Heart left ventricle (tissue), 13 donors: ENCODE results near the gene KDM2A.

Experiments used
- CTCF ChIP-seq, 12 donors: fragments of 200-600 bp; sonication (generic) in 4 of 12; IDR thresholded peaks; one replicate each; pipeline versions ENCODE4 v1.5.0 to v1.8.0; 2018 to 2022; ENCODE audit warnings: antibody characterized with exemption in 12 of 12, mild to moderate bottlenecking in 5 of 12
- POLR2A ChIP-seq, 2 donors: fragments of 450-650 bp; IDR thresholded peaks; one replicate each; pipeline ENCODE4 v1.6.1; 2017; ENCODE audit warnings: antibody characterized with exemption in 2 of 2, mild to moderate bottlenecking in 2 of 2, moderate library complexity in 2 of 2
- donor health status: ischemic (EF 13 %, LVEDD 7.1; RV severe dilation, severe dysfunction).
- donor health status: DM: no; HTN: yes; CAD: no.
- donor health status: DM: no; HTN: no; CAD: no.
- donor health status: ischemic (EF 25% LVEDD 6.9; RV normal size, moderate dysfunction).
- donor health status: ischemic (EF 25% LVEDD 5.7; RV mildly dilated, moderate dysfunction).
- donor health status: ischemic (EF 35%, LVEDD 5.7; RV mildly dilated, moderate dysfunction).
- donor health status: nonischemic (EF 11% LVEDD 7.7; RV severe dilation, severe dysfunction).
- donor health status: DM: yes; HTN: yes; CAD: no.
- donor health status: PGD.
- donor health status: ischemic (EF 29% LVEDD 5.4; RV normal size, mild dysfunction).
- donor health status: nonischemic (EF 23%, LVEDD 6.1; RV moderate dilation, normal function).

DNA sequence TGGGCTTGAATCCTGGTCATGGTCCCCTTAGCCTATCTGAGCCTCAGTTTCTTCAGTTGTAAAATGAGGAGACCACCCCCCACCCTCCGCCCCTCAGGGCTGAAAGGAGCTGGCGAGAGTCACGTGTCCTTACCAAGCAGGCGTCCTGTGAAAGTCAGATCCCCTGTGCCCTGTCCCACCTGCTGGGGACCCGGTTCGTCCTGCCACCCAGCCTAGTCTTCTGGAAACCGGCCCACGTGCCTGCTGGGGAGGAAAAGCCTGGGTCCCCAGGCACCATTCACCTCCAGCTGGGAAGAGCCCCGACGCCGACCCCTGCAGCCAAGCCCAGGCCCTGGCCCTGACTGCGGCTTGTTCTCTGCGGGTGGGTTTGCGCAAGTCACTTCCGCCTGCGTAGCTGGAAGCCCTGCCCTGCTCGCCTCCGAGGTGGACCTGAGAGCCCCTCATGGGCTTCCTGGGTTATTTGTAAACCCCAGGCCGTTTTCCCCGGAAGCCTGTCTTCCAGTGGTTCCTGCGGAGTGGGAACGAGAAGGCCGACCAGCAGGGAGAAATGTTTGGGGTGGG, 183.6 kb downstream of the KDM2A start:
- TF ChIP-seq CTCF (IDR thresholded peaks at IDR 0.05), result no peak
- no peak for TF ChIP-seq POLR2A (IDR thresholded peaks at IDR 0.05)
